PC-3 (cell line): Measurements from ENCODE around the gene RAPGEF4.

Experiments used
- EZH2 ChIP-seq: fragments of 300-600 bp; sonication (generic); IDR thresholded peaks from one replicate; pipeline ENCODE4 v1.6.1; 2017; ENCODE audit warnings: antibody characterized with exemption, mild to moderate bottlenecking, low read length; ENCODE audit not compliant: unreplicated experiment
- TF ChIP-seq, protein P1 (sequence below): fragments of 300-600 bp; sonication (generic); conservative IDR thresholded peaks from 2 replicates; pipeline ENCODE4 v1.5.1; 2017; ENCODE audit warnings: antibody characterized with exemption, low read depth, mild to moderate bottlenecking, low read length

DNA sequence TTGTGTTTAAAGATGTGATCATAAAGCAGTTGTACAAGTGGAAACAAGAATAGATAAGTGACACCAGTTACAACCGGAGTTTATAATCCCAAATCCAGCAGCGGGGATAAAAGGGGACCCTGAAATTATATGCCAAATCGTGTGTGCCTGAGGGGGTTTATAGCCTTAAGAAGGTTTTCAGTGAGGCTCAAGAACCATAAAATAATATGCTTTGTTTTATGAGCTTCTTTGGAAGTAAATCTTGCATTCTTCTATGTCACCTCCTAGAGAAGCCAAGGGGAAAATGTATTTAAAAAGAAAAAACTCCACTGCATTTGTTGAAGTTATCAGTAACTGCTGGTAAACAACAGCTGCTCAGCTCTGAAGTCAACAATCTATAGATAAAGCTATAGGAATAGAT is 314.2 kb downstream of the RAPGEF4 start:
- TF ChIP-seq, protein P1, sequence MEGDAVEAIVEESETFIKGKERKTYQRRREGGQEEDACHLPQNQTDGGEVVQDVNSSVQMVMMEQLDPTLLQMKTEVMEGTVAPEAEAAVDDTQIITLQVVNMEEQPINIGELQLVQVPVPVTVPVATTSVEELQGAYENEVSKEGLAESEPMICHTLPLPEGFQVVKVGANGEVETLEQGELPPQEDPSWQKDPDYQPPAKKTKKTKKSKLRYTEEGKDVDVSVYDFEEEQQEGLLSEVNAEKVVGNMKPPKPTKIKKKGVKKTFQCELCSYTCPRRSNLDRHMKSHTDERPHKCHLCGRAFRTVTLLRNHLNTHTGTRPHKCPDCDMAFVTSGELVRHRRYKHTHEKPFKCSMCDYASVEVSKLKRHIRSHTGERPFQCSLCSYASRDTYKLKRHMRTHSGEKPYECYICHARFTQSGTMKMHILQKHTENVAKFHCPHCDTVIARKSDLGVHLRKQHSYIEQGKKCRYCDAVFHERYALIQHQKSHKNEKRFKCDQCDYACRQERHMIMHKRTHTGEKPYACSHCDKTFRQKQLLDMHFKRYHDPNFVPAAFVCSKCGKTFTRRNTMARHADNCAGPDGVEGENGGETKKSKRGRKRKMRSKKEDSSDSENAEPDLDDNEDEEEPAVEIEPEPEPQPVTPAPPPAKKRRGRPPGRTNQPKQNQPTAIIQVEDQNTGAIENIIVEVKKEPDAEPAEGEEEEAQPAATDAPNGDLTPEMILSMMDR: no peak
- TF ChIP-seq EZH2: no peak
